ENCODE results near the gene TIPRL. TPM values are rescaled to one million over a fixed set of nuclear protein-coding genes. Genes with fewer than 3 reads are reported as not detected.

Gene TIPRL
- total and polyA plus RNA-seq, 8 donors = 10.8 to 229 (median 16.6) TPM

DNA sequence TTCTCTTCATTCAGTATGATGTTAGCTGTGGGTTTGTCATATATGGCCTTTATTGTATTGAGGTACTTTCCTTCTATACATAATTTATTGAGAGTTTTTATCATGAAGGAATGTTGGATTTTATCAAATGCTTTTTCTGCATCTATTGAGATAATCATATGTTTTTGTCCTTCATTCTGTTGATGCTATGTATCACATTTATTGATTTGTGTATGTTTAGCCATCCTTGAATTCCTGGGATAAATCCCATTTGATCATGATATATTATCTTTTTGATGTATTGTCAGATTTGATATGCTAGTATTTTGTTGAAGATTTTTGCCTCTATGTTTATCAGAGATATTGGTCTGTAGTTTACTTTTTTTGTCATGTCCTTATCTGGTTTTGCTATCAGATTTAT lies 21.1 kb upstream of the TIPRL start:
- no peaks in the 10 kb centered on the region for H3K36me3 ChIP-seq
- H3K27ac ChIP-seq = no peak overlapping the region
- TF ChIP-seq EP300 (IDR thresholded peaks at IDR 0.05) = no peak
- no peak for TF ChIP-seq CTCF (IDR thresholded peaks at IDR 0.05)
- DNase-seq = no peak
- H3K27me3 ChIP-seq = peaks cover 0 to 4% (median 0%) of the 10 kb centered on the region in 3 donors
- intact Hi-C loops (cut with DNase I; ENCODE audit: low total_unique reads) = no loop called here
- peaks cover 4 to 33% (median 17%) of the 10 kb centered on the region in 4 donors for H3K9me3 ChIP-seq
- H3K4me1 ChIP-seq = no peaks in the 10 kb centered on the region
- H3K4me3 ChIP-seq = no peak overlapping the region

GRCh38 chr1:168159251-168159650 lies 19.5 kb upstream of the TIPRL start:
- DNase-seq = no peak
- WGBS, 5 donors = 36 to 52% (median 46%) methylated on average over 1 of the region's 1 CpG
- no peaks in the 10 kb centered on the region for H3K4me1 ChIP-seq
- H3K27me3 ChIP-seq = peaks cover 0 to 4% (median 0%) of the 10 kb centered on the region in 3 donors
- peaks cover 4 to 33% (median 17%) of the 10 kb centered on the region in 4 donors for H3K9me3 ChIP-seq
- intact Hi-C loops (cut with DNase I; ENCODE audit: low total_unique reads) = no loop called here
- H3K27ac ChIP-seq = no peak overlapping the region
- TF ChIP-seq CTCF (IDR thresholded peaks at IDR 0.05) = no peak
- no peak for TF ChIP-seq POLR2AphosphoS5 (IDR thresholded peaks at IDR 0.05)
- TF ChIP-seq EP300 (IDR thresholded peaks at IDR 0.05) = no peak
- no peak for TF ChIP-seq POLR2A (IDR thresholded peaks at IDR 0.05)
- H3K36me3 ChIP-seq = no peaks in the 10 kb centered on the region
- H3K4me3 ChIP-seq = no peak overlapping the region

DNA sequence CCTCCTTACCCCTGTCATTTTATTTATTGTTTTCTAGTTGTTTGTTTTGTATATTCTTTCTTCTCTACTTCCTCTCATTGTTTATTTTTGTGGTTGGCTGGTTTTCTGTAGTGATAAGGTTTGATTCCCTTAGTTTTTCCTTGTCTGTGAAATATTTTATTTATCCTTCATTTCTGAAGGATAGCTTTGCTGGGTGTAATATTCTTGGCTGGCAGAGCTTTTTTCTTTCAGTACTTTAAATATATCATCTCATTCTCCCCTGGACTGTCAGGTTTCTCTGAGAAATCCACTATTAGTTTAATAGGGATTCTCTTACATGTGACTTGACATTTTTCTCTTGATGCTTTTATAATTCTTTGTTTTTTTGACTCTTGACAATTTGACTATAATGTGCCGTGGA lies 18.8 kb upstream of the TIPRL start:
- peaks cover 0 to 4% (median 0%) of the 10 kb centered on the region in 3 donors for H3K27me3 ChIP-seq
- TF ChIP-seq EP300 (IDR thresholded peaks at IDR 0.05) (no peak), CTCF (IDR thresholded peaks at IDR 0.05) (no peak), POLR2A (IDR thresholded peaks at IDR 0.05) (no peak), POLR2AphosphoS5 (IDR thresholded peaks at IDR 0.05) (no peak)
- no peak for DNase-seq
- intact Hi-C loops (cut with DNase I; ENCODE audit: low total_unique reads) = no loop called here
- H3K4me3 ChIP-seq = no peak overlapping the region
- H3K36me3 ChIP-seq = no peaks in the 10 kb centered on the region
- peaks cover 4 to 33% (median 17%) of the 10 kb centered on the region in 4 donors for H3K9me3 ChIP-seq
- no peak overlapping the region for H3K27ac ChIP-seq
- H3K4me1 ChIP-seq = no peaks in the 10 kb centered on the region
- 83 to 97% (median 92%) methylated on average over 1 of the region's 1 CpG for WGBS, 5 donors

GRCh38 chr1:168161459-168161858 lies 17.3 kb upstream of the TIPRL start:
- Histone ChIP-seq H3K27ac (no peak overlapping the region), H3K27me3 (peaks cover 0 to 4% (median 0%) of the 10 kb centered on the region in 3 donors), H3K4me1 (no peaks in the 10 kb centered on the region), H3K4me3 (no peak overlapping the region), H3K9me3 (peaks cover 4 to 33% (median 17%) of the 10 kb centered on the region in 4 donors), H3K36me3 (no peaks in the 10 kb centered on the region)
- intact Hi-C loops (cut with DNase I; ENCODE audit: low total_unique reads) = no loop called here
- 49 to 74% (median 67%) methylated on average over 2 of the region's 2 CpGs for WGBS, 5 donors
- TF ChIP-seq CTCF (IDR thresholded peaks at IDR 0.05) = no peak
- TF ChIP-seq POLR2AphosphoS5 (IDR thresholded peaks at IDR 0.05) = no peak
- no peak for TF ChIP-seq EP300 (IDR thresholded peaks at IDR 0.05)
- TF ChIP-seq POLR2A (IDR thresholded peaks at IDR 0.05) = no peak
- peak in 1 of 2 donors; percentile 32 for DNase-seq

Measured in stomach (tissue), 9 donors.